Testis (tissue), 2 donors: Measurements from ENCODE around the gene LRWD1.

Source experiments
- POLR2A ChIP-seq: fragments of 450-650 bp; IDR thresholded peaks from one replicate; pipeline ENCODE4 v1.6.1; 2017; ENCODE audit warnings: antibody characterized with exemption, mild to moderate bottlenecking, moderate library complexity
- TF ChIP-seq, protein P1 (sequence below), 3 experiments: fragments of 450-650 bp in 2 of 3; fragments of 200-600 bp in 1 of 3; sonication (generic) in 1 of 3; IDR thresholded peaks; one replicate each; pipeline ENCODE4 v1.5.1; 2016 to 2019; ENCODE audit warnings: antibody characterized with exemption in 3 of 3, mild to moderate bottlenecking in 2 of 3, moderate library complexity in 1 of 3

DNA sequence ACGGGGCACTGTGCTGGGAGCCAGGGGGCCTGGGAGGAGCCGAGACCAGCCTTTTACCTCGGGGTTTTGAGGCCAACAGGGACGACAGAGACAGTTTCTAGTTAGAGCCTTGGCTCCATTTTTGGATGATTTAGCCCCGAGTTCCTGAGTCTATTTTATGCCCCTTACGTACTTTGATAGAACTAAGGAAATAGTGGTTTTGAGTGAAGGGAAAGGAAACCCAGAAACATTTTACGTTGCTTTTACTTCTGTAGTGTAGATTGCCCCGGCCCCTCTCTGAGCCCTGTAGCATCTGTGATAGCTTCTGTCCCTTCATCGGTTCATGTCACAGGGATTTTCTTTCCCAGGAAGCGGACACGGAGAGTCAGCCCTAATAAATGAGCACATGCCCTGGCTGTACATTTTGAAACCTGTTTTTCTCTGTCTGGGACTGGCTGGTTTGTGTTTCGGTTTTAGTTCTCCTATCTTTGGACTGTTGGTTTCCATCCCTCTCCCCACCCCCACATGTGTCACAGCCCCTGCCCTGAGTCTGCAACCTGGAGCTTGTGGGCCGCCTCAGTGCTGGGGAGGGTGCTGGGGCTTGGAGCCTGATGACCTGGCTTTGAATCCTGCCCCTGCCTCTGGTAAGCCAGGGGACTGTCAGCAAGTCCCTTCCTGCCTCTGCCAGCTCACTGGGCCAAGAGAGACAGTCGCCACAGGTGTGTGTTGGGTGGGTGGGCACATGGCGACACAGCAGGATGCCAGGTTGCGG lies 38.3 kb upstream of the LRWD1 start:
- TF ChIP-seq, protein P1, sequence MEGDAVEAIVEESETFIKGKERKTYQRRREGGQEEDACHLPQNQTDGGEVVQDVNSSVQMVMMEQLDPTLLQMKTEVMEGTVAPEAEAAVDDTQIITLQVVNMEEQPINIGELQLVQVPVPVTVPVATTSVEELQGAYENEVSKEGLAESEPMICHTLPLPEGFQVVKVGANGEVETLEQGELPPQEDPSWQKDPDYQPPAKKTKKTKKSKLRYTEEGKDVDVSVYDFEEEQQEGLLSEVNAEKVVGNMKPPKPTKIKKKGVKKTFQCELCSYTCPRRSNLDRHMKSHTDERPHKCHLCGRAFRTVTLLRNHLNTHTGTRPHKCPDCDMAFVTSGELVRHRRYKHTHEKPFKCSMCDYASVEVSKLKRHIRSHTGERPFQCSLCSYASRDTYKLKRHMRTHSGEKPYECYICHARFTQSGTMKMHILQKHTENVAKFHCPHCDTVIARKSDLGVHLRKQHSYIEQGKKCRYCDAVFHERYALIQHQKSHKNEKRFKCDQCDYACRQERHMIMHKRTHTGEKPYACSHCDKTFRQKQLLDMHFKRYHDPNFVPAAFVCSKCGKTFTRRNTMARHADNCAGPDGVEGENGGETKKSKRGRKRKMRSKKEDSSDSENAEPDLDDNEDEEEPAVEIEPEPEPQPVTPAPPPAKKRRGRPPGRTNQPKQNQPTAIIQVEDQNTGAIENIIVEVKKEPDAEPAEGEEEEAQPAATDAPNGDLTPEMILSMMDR (IDR thresholded peaks at IDR 0.05), result no peak
- TF ChIP-seq POLR2A, result no peak
